NCI-H510A (cell line): ENCODE data around the gene CIBAR2.
"Not testable (repeated sequence)": the region's sequence is repeated elsewhere in the genome, so short reads cannot be mapped to it uniquely, and the experiment has no call there.

Source experiments
- DNase-seq: peaks from one replicate; lab custom pipeline; 2025; lab: John Stamatoyannopoulos, UW

The CIBAR2 gene

DNA sequence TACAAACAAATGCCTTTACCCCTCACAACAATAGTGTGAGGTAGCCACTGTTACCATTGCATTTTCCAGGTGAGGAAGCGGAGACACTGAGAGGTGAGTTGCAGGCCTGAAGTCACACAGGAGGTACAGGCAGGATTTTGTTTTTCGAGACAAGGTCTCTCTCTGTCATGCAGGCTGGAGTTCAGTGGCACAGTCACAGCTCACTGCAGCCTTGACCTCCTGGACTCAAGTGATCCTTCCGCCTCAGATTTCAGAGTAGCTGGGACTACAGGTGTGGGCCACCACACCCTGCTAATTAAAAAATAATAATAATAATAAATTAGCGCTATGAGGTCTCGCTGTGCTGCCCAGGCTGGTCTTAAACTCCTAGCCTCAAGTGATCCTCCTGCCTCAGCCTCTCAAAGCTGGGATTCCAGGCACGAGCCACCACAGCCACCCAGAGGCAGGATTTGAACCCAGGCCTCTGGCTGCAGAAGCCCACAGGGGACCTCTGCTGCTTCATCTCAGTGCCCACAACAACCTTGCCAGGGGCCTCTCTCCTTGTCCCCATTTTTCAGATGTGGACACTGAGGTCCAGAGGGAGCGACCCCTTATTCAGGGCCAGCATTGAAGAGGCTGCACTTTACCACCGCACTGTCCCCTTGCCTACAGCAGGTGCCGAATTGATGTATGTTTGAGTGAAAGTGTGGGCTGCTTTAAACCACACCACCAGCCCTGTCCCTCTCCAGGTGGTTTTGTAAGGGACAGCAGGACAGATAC lies 16.0 kb upstream of the CIBAR2 start:
- DNase-seq: no peak

DNA sequence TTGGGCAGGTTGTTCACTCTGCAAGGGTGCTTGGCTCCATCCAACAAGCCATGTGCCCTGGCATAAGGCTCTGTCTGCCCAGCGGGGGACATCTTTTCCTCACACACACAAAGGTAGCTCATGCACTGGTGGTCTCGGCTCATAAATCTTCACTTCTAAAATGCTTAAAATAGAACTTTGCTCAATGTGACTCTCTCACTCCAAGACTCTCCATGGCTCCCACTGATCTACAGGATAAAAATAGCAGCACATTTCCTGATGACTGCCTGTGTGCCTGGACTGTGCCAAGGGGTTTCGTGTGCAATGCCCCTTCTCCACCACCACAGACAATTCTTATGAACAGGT lies 15.1 kb upstream of the CIBAR2 start:
- DNase-seq: no peak

DNA sequence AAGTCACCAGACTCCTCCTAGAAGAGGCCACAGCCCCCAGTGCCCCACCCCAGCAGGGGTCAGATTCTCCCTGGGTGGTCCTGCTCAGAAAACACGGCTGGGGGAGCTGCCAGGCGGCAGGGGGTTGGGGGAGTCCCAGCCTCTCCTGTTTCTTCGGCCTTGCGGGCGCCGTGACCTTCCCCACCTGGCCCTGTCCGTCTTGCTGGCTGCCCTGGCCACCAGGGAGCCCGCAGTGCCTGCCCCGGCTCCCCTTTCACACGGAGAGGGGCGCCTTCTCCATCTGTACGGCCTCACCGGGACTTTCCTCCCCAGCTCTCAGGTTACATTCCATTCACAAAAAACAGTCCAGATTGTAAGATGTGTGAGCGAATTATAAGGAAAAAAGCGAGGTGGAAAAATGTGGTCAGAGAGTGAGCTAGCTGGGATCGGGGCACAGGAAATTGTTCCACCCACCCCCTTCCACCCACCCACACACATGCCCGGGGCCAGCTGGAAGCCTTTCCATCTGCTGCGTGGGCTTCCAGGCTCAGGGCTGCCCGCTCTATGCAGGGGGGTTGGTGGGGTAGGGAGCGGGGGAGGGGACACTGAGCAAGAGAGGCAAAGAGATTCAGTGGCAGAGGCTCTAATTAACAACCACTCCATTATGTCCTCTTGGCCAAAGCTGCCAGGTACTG lies 14.6 kb upstream of the CIBAR2 start:
- DNase-seq: no peak

DNA sequence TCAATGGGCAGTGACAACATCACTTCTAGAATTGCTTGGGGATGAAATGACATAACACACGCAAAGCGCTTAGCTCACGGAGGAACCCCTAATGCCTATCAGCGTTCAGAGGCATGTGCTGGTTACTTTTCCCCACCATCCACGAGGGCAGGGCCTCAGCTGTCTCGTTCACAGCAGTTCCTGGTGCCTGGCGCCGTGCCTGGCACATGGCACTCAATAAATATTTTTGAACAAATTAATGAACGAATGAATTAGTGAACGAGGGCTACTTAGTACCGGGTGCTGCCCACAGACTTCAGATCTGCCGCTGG lies 14.1 kb upstream of the CIBAR2 start:
- DNase-seq: no peak

DNA sequence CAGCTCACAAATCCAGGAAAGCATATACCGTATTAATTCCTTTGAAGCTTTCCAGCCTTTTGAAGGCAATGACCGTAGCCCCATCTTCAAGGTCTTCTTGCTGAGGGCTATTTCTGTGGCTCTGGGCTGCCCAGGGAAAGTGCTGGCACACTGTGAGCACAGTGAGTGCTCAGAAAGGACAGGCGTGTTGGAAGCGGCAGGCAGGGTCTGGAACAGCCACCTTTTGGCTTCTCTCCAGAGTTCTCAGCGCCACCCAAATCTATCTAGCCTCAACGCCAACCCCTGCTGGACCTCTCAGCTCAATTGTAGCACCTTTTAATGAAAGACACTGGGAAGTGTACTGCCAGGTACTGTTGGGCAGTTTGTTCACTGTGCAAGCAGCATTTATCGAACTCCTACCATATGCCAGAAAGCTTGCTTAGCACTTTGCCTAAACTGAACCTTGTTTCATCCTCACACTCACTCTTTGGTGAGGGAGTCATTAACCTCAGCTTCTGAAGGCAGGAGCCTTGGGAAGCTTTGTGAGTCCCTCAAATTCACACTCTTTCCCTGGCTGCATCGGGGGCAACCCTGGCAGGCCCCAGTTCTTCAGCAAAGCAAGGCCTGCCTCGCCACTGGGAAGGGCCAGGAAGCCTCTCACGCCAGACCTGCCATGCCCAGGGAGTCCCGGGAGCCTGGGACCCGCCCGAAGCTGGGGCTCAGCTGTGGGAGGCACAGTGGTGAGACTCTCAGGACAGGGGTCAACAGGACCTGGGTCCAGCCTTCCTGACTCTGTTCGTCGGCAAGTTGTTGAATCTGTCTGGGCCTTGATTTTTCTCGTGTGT lies 13.5 kb upstream of the CIBAR2 start:
- no peak for DNase-seq

DNA sequence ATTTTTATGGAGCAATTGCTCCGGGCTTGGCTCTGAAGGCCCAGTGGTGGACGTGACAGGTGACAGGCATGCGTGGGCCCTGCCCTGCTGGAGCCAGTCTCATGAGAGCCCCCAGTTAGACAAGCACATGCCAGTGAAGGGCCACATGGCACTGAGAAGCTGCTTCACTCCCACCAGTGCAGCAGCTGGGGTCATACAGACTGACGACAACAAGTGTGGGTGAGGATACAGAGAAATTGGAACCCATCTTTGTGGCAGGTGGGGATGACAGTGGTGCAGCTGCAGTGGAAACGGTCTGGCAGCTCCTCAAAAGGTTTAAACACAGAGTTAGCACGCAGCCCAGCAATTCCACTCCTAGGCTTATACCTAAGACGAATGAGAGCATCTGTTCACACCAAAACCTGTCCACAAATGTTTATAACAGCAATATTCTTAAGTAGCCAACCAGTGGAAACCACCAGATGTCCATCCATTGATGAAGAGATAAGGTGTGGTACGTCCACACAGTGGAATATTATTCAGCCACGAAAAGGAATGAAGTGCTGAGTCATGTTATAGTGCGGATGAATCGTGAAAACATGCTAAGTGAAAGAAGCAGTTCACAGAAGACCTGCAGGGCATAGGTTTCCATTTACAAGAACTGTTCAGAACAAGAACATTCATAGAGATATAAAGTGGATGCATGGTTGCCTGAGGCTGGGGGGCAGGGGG lies 12.5 kb upstream of the CIBAR2 start:
- DNase-seq: no peak

DNA sequence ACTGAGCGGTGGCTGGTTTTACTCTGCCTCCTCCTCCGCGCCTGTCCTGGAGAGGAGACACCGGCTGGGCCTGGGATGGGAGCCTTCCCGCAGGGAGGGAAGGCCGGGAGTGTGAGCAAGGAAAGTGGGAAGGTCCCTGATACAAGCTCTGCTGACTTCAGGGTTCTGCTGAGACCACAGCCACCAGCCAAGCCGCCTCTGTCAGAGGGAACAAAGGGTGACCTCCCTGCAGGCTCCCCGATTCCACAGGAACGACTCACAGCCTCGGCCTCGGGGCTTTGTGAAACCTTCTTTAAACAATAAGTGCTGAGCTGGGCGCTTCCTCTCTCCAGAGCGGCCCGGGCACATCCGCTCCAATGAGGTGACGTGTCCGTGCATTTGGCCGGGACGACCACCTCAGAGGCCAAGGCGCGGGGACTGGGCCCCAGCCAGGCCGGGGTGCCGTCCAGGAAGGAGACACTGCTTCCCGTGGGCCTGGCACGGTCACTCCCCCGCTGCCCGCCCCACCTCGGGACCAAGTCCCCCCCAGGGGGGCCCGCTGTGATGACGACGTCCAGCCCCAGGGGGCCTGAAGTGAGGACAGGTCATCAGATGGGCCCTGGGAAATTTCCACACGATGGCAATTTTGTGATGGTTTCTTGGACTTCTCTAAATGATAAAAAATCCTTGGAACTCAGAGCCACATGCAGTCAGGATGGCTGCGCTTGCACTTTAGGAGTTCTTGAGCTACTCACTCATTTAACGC lies 11.8 kb upstream of the CIBAR2 start:
- DNase-seq: no peak

DNA sequence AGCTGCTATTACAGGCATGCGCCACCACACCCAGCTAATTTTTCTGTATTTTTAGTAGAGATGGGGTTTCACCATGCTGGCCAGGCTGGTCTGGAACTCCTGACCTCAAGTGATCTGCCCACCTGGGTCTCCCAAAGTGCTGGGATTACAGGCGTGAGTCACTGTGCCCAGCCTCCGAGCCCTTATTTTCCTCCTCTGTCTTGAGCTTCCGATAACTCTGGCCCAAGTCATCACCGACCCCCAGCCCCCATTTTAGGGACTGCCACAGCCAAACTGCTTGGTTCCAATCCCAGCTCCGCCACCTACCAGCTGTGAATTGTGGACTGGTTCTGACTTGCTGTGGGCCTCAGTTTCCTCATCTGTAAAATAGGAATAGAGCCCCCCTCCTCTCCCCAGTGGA lies 11.2 kb upstream of the CIBAR2 start:
- DNase-seq: not testable (repeated sequence)

DNA sequence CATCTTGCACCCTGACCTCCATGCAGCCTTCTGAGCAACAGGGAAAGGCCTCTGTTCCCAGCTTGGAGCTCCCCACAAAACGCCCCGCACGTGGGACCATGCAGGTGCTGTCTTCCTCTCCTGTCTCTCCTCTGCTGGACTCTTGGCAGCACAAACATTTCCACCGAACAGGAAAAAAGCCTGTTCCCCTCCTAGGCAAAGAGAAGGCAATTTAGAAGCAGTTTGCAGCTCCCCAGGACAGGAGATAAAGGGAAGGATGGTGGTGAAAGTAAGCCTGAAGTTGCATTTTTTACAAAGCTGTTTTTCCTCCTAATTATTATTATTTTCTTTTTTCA lies 7.7 kb upstream of the CIBAR2 start:
- no peak for DNase-seq

DNA sequence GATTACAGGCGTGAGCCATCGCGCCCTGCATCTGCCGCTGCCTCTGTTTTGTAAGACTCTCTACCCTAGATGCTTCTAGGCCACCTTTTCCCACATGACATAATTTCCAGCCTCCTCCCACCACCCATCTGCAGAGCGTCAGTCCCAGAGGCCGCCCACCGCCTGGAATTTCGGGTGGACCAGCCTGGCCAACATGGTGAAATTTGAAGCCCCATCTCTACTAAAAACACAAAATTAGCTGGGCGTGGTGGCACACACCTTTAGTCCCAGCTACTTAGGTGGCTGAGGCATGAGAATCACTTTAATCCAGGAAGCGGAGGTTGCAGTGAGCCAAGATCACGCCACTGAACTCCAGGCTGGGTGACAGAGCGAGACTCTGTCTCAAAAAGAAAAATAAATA lies 5.1 kb upstream of the CIBAR2 start:
- no peak for DNase-seq

DNA sequence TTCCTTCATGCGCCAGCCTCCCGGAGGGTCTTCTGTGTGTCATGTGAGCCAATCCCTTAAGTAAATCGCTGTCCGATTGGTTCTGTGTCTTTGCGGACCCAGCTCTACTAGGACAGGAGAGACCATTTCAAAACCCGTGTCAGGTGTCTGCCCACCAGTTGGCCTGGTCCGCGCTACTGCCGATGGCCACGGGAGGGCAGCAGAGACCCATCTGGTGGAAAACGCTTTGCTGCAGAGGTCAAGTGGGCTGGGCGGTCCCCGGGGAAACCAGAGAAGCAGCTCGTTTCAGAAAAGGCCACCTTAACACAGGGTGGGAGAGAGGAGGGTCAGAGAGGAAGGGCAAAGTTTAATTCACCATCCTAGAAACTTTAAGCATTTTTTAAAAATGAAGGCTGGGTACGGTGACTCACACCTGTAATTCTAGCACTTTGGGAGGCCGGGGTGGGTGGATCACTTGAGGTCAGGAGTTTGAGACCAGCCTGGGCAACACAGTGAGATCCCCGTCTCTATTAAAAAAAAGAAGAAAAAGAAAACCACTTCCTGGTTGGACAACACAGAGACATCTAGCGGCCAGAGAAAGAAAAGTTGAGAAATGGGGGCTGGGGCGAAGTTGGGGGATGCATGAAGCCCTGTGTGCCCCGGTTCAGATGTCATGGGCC lies 2.8 kb upstream of the CIBAR2 start:
- no peak for DNase-seq

DNA sequence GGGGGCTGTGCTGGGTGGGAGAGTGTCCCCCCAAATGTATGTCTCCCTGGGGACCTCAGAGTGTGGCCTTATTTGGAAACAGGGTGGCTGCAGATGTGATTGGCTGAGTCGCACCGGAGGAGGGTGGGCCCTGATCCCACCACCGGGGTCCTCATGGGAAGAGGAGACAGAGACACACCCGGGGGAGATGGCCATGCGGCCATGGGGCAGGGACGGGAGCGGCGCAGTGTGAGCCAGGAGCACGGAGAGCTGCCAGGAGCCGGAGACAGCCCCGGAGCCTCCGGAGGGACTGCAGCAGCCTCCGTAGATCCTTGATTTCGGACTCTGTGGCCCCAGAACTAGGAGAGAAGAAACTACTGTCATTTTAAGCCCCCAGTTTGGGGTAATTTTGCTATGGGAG lies 1.6 kb upstream of the CIBAR2 start:
- DNase-seq: no peak

DNA sequence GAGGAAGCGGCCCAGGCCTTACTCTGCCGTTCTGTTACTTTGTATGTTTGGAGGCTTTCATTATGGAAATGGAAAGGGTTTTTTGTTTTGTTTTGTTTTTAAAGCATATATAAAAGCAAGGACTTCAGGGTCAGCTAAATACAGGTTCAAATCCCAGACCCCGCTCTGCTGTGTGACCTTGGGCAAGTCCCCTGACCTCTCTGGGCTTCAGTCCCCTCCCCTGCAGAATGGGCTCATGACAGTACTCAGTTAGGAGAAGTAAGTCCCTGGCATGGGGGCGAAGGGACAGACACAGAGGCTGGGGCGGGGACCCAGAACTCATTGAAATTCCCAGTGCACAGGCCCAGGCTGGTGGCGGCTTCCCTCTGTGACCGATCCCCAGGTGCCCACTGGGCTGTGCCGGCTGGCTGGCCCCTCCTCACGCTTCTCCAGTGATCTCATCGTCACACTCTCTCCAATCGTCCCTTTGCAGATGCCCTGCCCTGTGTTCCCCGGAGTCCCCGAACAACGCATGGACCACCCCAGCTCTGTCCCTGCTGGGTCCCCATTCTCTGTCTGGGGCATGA lies 979 bp upstream of the CIBAR2 start:
- no peak for DNase-seq

DNA sequence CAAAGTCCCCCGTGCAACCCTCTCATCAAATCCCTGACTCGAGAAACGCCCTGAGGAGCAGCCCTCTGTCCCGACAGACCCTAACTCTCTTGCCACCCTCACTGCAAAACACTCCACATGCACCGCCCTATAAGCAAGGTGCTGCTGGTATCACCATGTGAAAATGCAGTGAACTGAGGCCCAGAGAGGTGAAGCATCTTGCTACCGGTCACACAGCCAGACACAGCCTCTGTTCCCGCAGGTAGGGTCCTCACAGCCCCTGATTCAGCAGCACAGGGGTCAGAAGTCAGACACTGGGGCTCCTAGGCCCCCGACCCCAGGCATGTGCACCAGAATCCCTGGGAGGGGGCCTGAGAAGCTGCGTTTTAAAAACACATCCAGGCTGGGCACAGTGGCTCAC lies 1.1 kb downstream of the CIBAR2 start:
- DNase-seq: no peak

DNA sequence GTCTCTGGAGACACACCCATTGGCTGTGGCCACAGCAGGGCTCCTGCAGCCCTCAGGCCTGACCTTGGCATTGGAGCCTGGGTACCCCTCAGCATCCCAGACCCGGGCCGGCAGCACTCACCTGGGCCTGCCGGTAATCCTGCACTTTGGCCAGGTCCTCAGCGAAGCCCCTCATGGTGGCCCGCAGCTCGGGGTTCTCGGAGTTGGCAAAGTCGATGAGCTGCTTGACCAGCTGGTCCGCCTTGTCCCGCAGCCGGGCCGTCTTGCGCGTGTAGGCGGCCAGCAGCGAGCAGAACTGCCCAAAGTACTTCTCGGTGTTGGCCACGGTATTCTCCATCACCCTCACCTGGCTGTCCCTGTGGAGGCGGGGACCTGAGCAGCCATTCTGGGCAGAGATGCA lies 2.2 kb downstream of the CIBAR2 start:
- DNase-seq: no peak

DNA sequence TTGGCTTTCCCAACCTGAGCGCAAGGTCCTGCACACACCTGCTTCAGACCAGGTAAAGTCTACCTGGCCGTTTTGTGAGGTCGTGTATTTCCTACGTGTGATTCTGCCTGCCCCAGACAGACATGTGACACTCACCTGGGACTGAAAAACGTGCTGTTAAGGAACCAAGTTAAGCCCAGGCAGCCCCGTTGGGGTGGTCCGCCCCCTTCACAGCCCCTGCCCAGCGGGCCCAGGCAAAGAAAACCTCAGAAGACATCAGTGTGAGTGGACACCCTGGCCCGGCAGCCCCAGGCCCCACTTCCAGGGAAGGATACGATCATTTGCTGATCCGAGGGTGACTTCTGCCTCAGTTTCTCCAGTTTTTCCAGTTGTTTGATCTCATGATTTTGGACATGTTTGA lies 4.7 kb downstream of the CIBAR2 start:
- DNase-seq: no peak

DNA sequence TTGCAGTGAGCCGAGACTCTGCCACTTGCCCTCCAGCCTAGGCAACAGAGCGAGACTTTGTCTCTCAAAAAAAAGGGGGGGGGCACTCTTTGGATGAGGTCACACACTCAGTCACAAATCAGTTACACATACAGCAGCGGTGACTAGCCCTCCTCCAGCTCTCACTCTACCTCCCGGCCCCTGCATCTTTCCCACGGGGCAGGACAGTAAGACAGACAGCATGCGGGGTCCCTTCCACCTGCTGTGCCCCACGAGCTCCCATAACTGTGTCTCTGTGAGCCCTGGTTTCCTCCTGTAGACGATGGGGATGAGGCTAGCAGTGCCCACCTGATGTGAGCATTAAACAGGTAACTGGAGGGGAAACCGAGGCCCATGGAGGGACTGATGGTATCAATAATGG lies 5.2 kb downstream of the CIBAR2 start:
- DNase-seq: no peak

DNA sequence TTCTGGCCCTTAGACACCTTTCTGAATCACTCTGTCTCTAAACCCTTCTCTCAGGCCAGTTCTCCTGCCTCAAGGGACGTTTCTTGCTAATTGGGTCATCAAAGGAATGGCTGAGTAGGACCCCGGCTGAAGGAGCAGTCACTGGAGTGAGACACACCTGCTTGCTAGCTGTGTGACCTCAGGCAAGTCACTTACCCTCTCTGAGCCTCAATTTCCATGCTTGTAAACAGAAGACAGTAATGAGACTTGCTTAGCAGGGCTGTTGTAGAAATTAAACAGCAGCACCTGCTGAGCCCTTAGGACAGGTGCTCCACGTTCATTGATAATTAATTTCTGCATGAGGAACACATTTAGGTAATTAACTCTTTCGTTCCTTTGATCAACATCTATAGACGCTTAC lies 6.8 kb downstream of the CIBAR2 start:
- DNase-seq: no peak

DNA sequence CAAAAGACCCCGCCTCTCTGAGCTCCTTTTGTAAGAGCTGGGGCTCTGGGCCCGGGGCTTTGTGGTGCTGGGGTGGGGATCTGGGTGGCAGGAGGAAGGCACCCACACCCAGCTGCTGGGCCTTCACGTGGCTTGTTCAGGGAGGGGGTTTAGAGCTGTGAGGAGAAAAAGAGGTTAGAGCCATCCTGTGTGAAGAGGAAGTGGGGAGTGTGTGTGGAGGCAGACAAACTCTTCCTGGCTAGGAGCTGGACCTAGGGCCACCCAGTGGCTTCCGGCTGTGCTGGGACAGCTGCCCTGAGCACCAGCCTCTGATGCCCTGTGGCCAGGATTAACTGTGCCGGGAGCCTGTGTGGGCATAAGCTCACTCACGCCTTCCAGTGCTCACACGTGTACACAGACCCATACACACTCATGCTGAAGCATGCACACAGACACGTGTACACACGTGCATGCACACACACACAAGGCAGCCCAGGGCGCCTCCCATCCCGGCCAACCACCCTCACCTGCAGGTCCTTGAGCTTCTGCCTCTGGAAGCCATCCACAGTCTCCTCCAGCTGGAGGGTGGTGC lies 7.4 kb downstream of the CIBAR2 start:
- DNase-seq: no peak

DNA sequence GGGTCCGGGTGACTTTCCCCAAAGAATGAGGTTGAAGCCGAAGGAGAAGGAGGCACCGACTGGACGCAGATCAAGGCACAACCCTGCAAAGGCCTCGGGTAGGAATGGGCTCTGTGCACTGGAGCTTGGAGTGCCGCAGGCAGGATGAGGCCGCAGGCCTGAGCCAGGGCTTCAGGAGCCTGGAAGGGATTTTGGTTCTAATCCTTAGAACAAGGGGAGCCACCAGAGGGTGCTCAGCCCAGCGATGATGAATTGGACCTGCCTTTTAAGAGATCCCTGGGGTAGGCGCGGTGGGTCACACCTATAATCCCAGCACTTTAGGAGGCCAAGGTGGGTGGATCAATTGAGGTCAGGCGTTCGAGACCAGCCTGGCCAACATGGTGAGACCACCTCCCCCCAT lies 8.1 kb downstream of the CIBAR2 start:
- no peak for DNase-seq
